ENCODE data around the gene PLCH2. TPM values are rescaled to one million over a fixed set of nuclear protein-coding genes. Genes with fewer than 3 reads are reported as not detected.

Gene PLCH2
- total and polyA plus RNA-seq, 10 of the 15 experiments (the other 5 are each of a cell fraction or from before 2014, with no cell fraction given): 0.03 to 0.73 (median 0.24) TPM; not detected in 3

DNA sequence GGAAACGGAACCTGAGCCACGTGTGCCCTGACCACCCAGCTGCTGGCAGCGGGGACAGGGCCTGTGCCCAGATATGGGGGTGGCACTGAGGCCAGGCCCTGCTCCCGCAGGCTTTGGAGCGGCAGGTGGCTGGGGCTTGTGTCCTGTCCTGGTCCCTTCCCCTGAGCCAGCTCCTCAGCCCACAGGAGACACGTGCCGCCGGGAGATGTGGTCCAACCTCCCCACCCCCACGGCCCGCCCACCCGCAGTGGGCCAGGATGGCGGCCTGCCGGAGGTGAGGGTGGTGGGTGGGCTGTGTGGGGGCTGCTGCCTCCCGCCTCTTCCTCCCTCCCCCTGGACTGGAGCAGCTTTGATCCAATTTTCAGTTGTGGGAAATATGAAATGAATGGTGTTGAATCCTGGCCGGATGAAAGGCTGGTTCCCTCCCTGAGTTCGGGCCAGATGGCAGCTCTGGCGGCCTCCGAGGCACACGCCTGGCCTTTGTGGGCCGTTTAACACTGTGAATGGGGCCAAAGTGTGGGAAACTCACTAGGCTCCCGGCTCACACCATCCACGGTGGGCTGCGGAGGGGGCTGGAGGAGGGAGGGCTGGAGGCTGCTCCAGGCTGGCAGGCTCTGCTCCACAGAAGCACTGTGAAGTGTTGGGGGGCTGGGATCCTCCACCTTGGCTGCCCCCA, 56.5 kb downstream of the PLCH2 start:
- peaks cover 6% of the 10 kb centered on the region; the same call in 1 of the 2 replicates for H3K4me1 ChIP-seq (ENCODE audit: control insufficient read depth, insufficient read depth, low read length)
- ChIA-PET SMC1A (ENCODE audit: uncharacterized antibody, unreplicated experiment) (no interaction called here), CTCF (no interaction called here), POLR2A (no interaction called here), RAD21 (ENCODE audit: unreplicated experiment) (no interaction called here)
- H3K4me3 ChIP-seq: no peak overlapping the region
- no peaks in the 10 kb centered on the region for H3K9me3 ChIP-seq (replicated peaks; ENCODE audit: control insufficient read depth, insufficient read depth, low read length)
- H3K9ac ChIP-seq (ENCODE audit: control insufficient read depth, insufficient read depth, low read length): no peak overlapping the region
- no TSS peak for BruUV-seq (replicated peaks)
- H4K20me1 ChIP-seq (ENCODE audit: control insufficient read depth, insufficient read depth): no peaks in the 10 kb centered on the region
- no peak overlapping the region for H3K27ac ChIP-seq (ENCODE audit: control insufficient read depth, insufficient read depth)
- in situ Hi-C loops (cut with MboI): no loop called here
- no peaks in the 10 kb centered on the region for H3K36me3 ChIP-seq (ENCODE audit: control insufficient read depth in 2 of 2, insufficient read depth in 2 of 2, low read length in 1 of 2)
- intact Hi-C loops (cut with micrococcal nuclease; ENCODE audit: unreplicated experiment): no loop called here
- H3K27me3 ChIP-seq (replicated peaks in 1 of 2; ENCODE audit: control insufficient read depth in 2 of 2, insufficient read depth in 2 of 2, low read length in 1 of 2): peaks cover 6 to 19% of the 10 kb centered on the region in 2 experiments
- ATAC-seq (no peak), DNase-seq (ENCODE audit: low read depth, low spot score) (no peak), FAIRE-seq (no peak)
- no peaks in the 10 kb centered on the region for H3K79me2 ChIP-seq (ENCODE audit: control insufficient read depth, insufficient read depth, low read length)
- WGBS (ENCODE audit: insufficient coverage, insufficient replicate concordance, low lambda C conversion rate, missing lambda C conversion rate): 54% methylated on average over 14 of the region's 23 CpGs
- H2AFZ ChIP-seq (ENCODE audit: control insufficient read depth, low read depth, low read length): no peak overlapping the region
- TF ChIP-seq CBX5 (IDR thresholded peaks at IDR 0.05; ENCODE audit: low read depth) (no peak), ZNF384 (IDR thresholded peaks at IDR 0.05; ENCODE audit: borderline replicate concordance, low read depth, low read length) (no peak), SP1 (IDR thresholded peaks at IDR 0.05; ENCODE audit: low read depth, low read length) (no peak), MEF2B (IDR thresholded peaks at IDR 0.05; ENCODE audit: partially characterized antibody, poor library complexity, severe bottlenecking) (no peak), MTA3 (IDR thresholded peaks at IDR 0.05; ENCODE audit: borderline replicate concordance, low read length) (no peak), ZNF274 (IDR thresholded peaks at IDR 0.05; ENCODE audit: insufficient read depth, insufficient read length) (no peak), JUND (IDR thresholded peaks at IDR 0.05; ENCODE audit: low read depth, low read length) (no peak), NR2F1 (conservative IDR thresholded peaks at IDR 0.05) (no peak), IKZF1 (conservative IDR thresholded peaks at IDR 0.05) (no peak), CHD4 (IDR thresholded peaks at IDR 0.05) (no peak)
- TF ChIP-seq, protein P1, sequence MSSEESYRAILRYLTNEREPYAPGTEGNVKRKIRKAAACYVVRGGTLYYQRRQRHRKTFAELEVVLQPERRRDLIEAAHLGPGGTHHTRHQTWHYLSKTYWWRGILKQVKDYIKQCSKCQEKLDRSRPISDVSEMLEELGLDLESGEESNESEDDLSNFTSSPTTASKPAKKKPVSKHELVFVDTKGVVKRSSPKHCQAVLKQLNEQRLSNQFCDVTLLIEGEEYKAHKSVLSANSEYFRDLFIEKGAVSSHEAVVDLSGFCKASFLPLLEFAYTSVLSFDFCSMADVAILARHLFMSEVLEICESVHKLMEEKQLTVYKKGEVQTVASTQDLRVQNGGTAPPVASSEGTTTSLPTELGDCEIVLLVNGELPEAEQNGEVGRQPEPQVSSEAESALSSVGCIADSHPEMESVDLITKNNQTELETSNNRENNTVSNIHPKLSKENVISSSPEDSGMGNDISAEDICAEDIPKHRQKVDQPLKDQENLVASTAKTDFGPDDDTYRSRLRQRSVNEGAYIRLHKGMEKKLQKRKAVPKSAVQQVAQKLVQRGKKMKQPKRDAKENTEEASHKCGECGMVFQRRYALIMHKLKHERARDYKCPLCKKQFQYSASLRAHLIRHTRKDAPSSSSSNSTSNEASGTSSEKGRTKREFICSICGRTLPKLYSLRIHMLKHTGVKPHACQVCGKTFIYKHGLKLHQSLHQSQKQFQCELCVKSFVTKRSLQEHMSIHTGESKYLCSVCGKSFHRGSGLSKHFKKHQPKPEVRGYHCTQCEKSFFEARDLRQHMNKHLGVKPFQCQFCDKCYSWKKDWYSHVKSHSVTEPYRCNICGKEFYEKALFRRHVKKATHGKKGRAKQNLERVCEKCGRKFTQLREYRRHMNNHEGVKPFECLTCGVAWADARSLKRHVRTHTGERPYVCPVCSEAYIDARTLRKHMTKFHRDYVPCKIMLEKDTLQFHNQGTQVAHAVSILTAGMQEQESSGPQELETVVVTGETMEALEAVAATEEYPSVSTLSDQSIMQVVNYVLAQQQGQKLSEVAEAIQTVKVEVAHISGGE (CRISPR knock-in tag; IDR thresholded peaks at IDR 0.05): no peak
- no peak overlapping the region for H3K4me2 ChIP-seq (ENCODE audit: control insufficient read depth, insufficient read depth)

Measured in GM12878 (cell line).